ENCODE measurements around the gene SPTBN1. TPM values are rescaled to one million over a fixed set of nuclear protein-coding genes. Genes with fewer than 3 reads are reported as not detected.

SPTBN1 gene
- total and polyA plus RNA-seq, 5 donors from 2014 or later: 10.0 to 182 (median 19.6) TPM

GRCh38 chr2:54553075-54553474 is 96.9 kb downstream of the SPTBN1 start:
- H3K36me3 Mint-ChIP-seq: no peaks in the 10 kb centered on the region
- H3K27ac ChIP-seq (ENCODE audit: insufficient read depth, low read length, poor library complexity, severe bottlenecking): peak overlapping the region; percentile 1
- H3K4me1 Mint-ChIP-seq: peaks cover 6 to 35% (median 12%) of the 10 kb centered on the region in 4 donors
- no peak for DNase-seq
- H3K27ac Mint-ChIP-seq: peak overlapping the region in 2 of 3 donors; percentile 8 to 26
- peaks cover 8% of the 10 kb centered on the region for H3K27me3 Mint-ChIP-seq
- H3K9me3 Mint-ChIP-seq: no peaks in the 10 kb centered on the region
- no peaks in the 10 kb centered on the region for H3K27me3 ChIP-seq (ENCODE audit: control insufficient read depth, insufficient read depth, low read length)
- peaks cover 10% of the 10 kb centered on the region for H3K4me1 ChIP-seq (ENCODE audit: control insufficient read depth, insufficient read depth, low read length, poor library complexity, severe bottlenecking)
- H3K36me3 ChIP-seq (ENCODE audit: control insufficient read depth, insufficient read depth, low read length): no peaks in the 10 kb centered on the region
- no peak overlapping the region for H3K4me3 ChIP-seq (ENCODE audit: low read depth, low read length)
- no peaks in the 10 kb centered on the region for H3K9me3 ChIP-seq (ENCODE audit: control insufficient read depth in 2 of 2, low read length in 2 of 2)
- ATAC-seq (ENCODE audit: low read depth in 2 of 2): no peak
- H3K4me3 Mint-ChIP-seq: no peak overlapping the region

GRCh38 chr2:54553775-54554174 is 97.6 kb downstream of the SPTBN1 start:
- Mint-ChIP-seq H3K36me3 (no peaks in the 10 kb centered on the region), H3K4me1 (peaks cover 6 to 35% (median 12%) of the 10 kb centered on the region in 4 donors), H3K4me3 (peak overlapping the region in 1 of 4 donors; percentile 45), H3K27ac (peak overlapping the region in 2 of 3 donors; percentile 26 to 66), H3K9me3 (no peaks in the 10 kb centered on the region), H3K27me3 (peaks cover 8% of the 10 kb centered on the region)
- DNase-seq: no peak
- peaks cover 11% of the 10 kb centered on the region for H3K4me1 ChIP-seq (ENCODE audit: control insufficient read depth, insufficient read depth, low read length, poor library complexity, severe bottlenecking)
- H3K27ac ChIP-seq (ENCODE audit: insufficient read depth, low read length, poor library complexity, severe bottlenecking): no peak overlapping the region
- no peaks in the 10 kb centered on the region for H3K36me3 ChIP-seq (ENCODE audit: control insufficient read depth, insufficient read depth, low read length)
- H3K4me3 ChIP-seq (ENCODE audit: low read depth, low read length): no peak overlapping the region
- no peak for ATAC-seq (ENCODE audit: low read depth in 2 of 2)
- no peaks in the 10 kb centered on the region for H3K9me3 ChIP-seq (ENCODE audit: control insufficient read depth in 2 of 2, low read length in 2 of 2)
- H3K27me3 ChIP-seq (ENCODE audit: control insufficient read depth, insufficient read depth, low read length): no peaks in the 10 kb centered on the region

GRCh38 chr2:54555318-54555837 is 99.3 kb downstream of the SPTBN1 start:
- Histone ChIP-seq H3K4me1 (ENCODE audit: control insufficient read depth, insufficient read depth, low read length, poor library complexity, severe bottlenecking) (peaks cover 16% of the 10 kb centered on the region), H3K27me3 (ENCODE audit: control insufficient read depth, insufficient read depth, low read length) (no peaks in the 10 kb centered on the region), H3K36me3 (ENCODE audit: control insufficient read depth, insufficient read depth, low read length) (no peaks in the 10 kb centered on the region), H3K9me3 (ENCODE audit: control insufficient read depth in 2 of 2, low read length in 2 of 2) (no peaks in the 10 kb centered on the region), H3K4me3 (ENCODE audit: low read depth, low read length) (no peak overlapping the region), H3K27ac (ENCODE audit: insufficient read depth, low read length, poor library complexity, severe bottlenecking) (no peak overlapping the region)
- ATAC-seq (ENCODE audit: low read depth in 2 of 2) (no peak), DNase-seq (no peak)
- peaks cover 6 to 35% (median 12%) of the 10 kb centered on the region in 4 donors for H3K4me1 Mint-ChIP-seq
- peak overlapping the region in 1 of 4 donors; percentile 99 for H3K4me3 Mint-ChIP-seq
- peaks cover 7% of the 10 kb centered on the region for H3K36me3 Mint-ChIP-seq
- H3K27ac Mint-ChIP-seq: peak overlapping the region; percentile 5 to 97 (median 58)
- H3K9me3 Mint-ChIP-seq: no peaks in the 10 kb centered on the region
- H3K27me3 Mint-ChIP-seq: peaks cover 5% of the 10 kb centered on the region

- Mint-ChIP-seq H3K36me3 (peaks cover 7% of the 10 kb centered on the region), H3K4me3 (peak overlapping the region; percentile 82 to 99 (median 94)), H3K9me3 (no peaks in the 10 kb centered on the region), H3K27me3 (peaks cover 5% of the 10 kb centered on the region), H3K27ac (peak overlapping the region; percentile 57 to 97 (median 88)), H3K4me1 (peaks cover 10 to 41% (median 19%) of the 10 kb centered on the region in 4 donors)
- H3K4me1 ChIP-seq (ENCODE audit: control insufficient read depth, insufficient read depth, low read length, poor library complexity, severe bottlenecking): peaks cover 25% of the 10 kb centered on the region
- no peaks in the 10 kb centered on the region for H3K9me3 ChIP-seq (ENCODE audit: control insufficient read depth in 2 of 2, low read length in 2 of 2)
- H3K36me3 ChIP-seq (ENCODE audit: control insufficient read depth, insufficient read depth, low read length): no peaks in the 10 kb centered on the region
- ATAC-seq (ENCODE audit: low read depth in 2 of 2): no peak
- no peak overlapping the region for H3K4me3 ChIP-seq (ENCODE audit: low read depth, low read length)
- H3K27me3 ChIP-seq (ENCODE audit: control insufficient read depth, insufficient read depth, low read length): no peaks in the 10 kb centered on the region
- DNase-seq: no peak
- no peak overlapping the region for H3K27ac ChIP-seq (ENCODE audit: insufficient read depth, low read length, poor library complexity, severe bottlenecking)
These were observed 100.5 kb downstream of the SPTBN1 start for GRCh38 chr2:54556621-54557121.

GRCh38 chr2:54557211-54557600 is 101.1 kb downstream of the SPTBN1 start:
- H3K9me3 ChIP-seq (ENCODE audit: control insufficient read depth in 2 of 2, low read length in 2 of 2): no peaks in the 10 kb centered on the region
- no peaks in the 10 kb centered on the region for H3K36me3 ChIP-seq (ENCODE audit: control insufficient read depth, insufficient read depth, low read length)
- peak overlapping the region; percentile 87 for H3K27ac ChIP-seq (ENCODE audit: insufficient read depth, low read length, poor library complexity, severe bottlenecking)
- Mint-ChIP-seq H3K27me3 (peaks cover 5% of the 10 kb centered on the region), H3K9me3 (no peaks in the 10 kb centered on the region), H3K36me3 (peaks cover 9% of the 10 kb centered on the region), H3K27ac (peak overlapping the region; percentile 57 to 97 (median 88)), H3K4me3 (peak overlapping the region; percentile 82 to 99 (median 94)), H3K4me1 (peaks cover 14 to 46% (median 25%) of the 10 kb centered on the region in 4 donors)
- peaks cover 31% of the 10 kb centered on the region for H3K4me1 ChIP-seq (ENCODE audit: control insufficient read depth, insufficient read depth, low read length, poor library complexity, severe bottlenecking)
- peak overlapping the region; percentile 98 for H3K4me3 ChIP-seq (ENCODE audit: low read depth, low read length)
- ATAC-seq (ENCODE audit: low read depth in 2 of 2): no peak
- no peak for DNase-seq
- H3K27me3 ChIP-seq (ENCODE audit: control insufficient read depth, insufficient read depth, low read length): no peaks in the 10 kb centered on the region

- Histone ChIP-seq H3K9me3 (ENCODE audit: control insufficient read depth in 2 of 2, low read length in 2 of 2) (no peaks in the 10 kb centered on the region), H3K27ac (ENCODE audit: insufficient read depth, low read length, poor library complexity, severe bottlenecking) (peak overlapping the region; percentile 87), H3K4me3 (ENCODE audit: low read depth, low read length) (peak overlapping the region; percentile 98), H3K4me1 (ENCODE audit: control insufficient read depth, insufficient read depth, low read length, poor library complexity, severe bottlenecking) (peaks cover 35% of the 10 kb centered on the region), H3K36me3 (ENCODE audit: control insufficient read depth, insufficient read depth, low read length) (no peaks in the 10 kb centered on the region), H3K27me3 (ENCODE audit: control insufficient read depth, insufficient read depth, low read length) (no peaks in the 10 kb centered on the region)
- peaks cover 5% of the 10 kb centered on the region for H3K27me3 Mint-ChIP-seq
- peaks cover 16 to 51% (median 28%) of the 10 kb centered on the region in 4 donors for H3K4me1 Mint-ChIP-seq
- peak overlapping the region; percentile 82 to 99 (median 94) for H3K4me3 Mint-ChIP-seq
- no peaks in the 10 kb centered on the region for H3K9me3 Mint-ChIP-seq
- peak overlapping the region in 2 of 3 donors; percentile 88 to 97 for H3K27ac Mint-ChIP-seq
- DNase-seq (peak; percentile 58 to 82 (median 74)), ATAC-seq (ENCODE audit: low read depth in 2 of 2) (peak; percentile 75 to 77)
- H3K36me3 Mint-ChIP-seq: peaks cover 10% of the 10 kb centered on the region
These were observed 101.6 kb downstream of the SPTBN1 start for GRCh38 chr2:54557601-54558187.

- no peaks in the 10 kb centered on the region for H3K36me3 ChIP-seq (ENCODE audit: control insufficient read depth, insufficient read depth, low read length)
- no peaks in the 10 kb centered on the region for H3K27me3 ChIP-seq (ENCODE audit: control insufficient read depth, insufficient read depth, low read length)
- peaks cover 42% of the 10 kb centered on the region for H3K4me1 ChIP-seq (ENCODE audit: control insufficient read depth, insufficient read depth, low read length, poor library complexity, severe bottlenecking)
- H3K9me3 Mint-ChIP-seq: no peaks in the 10 kb centered on the region
- peaks cover 10% of the 10 kb centered on the region for H3K36me3 Mint-ChIP-seq
- peak overlapping the region; percentile 87 for H3K27ac ChIP-seq (ENCODE audit: insufficient read depth, low read length, poor library complexity, severe bottlenecking)
- peak; percentile 66 to 72 for ATAC-seq (ENCODE audit: low read depth in 2 of 2)
- peak overlapping the region; percentile 57 to 97 (median 96) for H3K27ac Mint-ChIP-seq
- H3K4me1 Mint-ChIP-seq: peaks cover 21 to 55% (median 32%) of the 10 kb centered on the region in 4 donors
- no peaks in the 10 kb centered on the region for H3K9me3 ChIP-seq (ENCODE audit: control insufficient read depth in 2 of 2, low read length in 2 of 2)
- H3K4me3 ChIP-seq (ENCODE audit: low read depth, low read length): peak overlapping the region; percentile 98
- DNase-seq: peak; percentile 61 to 87 (median 76)
- no peaks in the 10 kb centered on the region for H3K27me3 Mint-ChIP-seq
- peak overlapping the region; percentile 98 to 99 (median 99) for H3K4me3 Mint-ChIP-seq
These were observed 102.3 kb downstream of the SPTBN1 start for GRCh38 chr2:54558188-54559005.

Measured in CD4-positive, CD25-positive, alpha-beta regulatory T cell (primary cell).